Measurements from ENCODE around the gene VAPA. TPM values are rescaled to one million over a fixed set of nuclear protein-coding genes. Genes with fewer than 3 reads are reported as not detected.

The VAPA gene
- total RNA-seq, 1 donor from 2014 or later: 132 TPM

- H3K4me1 Mint-ChIP-seq (ENCODE audit: unreplicated experiment): peaks cover 8% of the 10 kb centered on the region
- H3K9me3 Mint-ChIP-seq: no peaks in the 10 kb centered on the region
- H3K36me3 Mint-ChIP-seq: no peaks in the 10 kb centered on the region
- no peak for DNase-seq (ENCODE audit: extremely low spot score, unreplicated experiment)
- H3K27me3 Mint-ChIP-seq: no peaks in the 10 kb centered on the region
- H3K4me3 Mint-ChIP-seq: no peak overlapping the region
- H3K27ac Mint-ChIP-seq: no peak overlapping the region
- TF ChIP-seq, protein P1, sequence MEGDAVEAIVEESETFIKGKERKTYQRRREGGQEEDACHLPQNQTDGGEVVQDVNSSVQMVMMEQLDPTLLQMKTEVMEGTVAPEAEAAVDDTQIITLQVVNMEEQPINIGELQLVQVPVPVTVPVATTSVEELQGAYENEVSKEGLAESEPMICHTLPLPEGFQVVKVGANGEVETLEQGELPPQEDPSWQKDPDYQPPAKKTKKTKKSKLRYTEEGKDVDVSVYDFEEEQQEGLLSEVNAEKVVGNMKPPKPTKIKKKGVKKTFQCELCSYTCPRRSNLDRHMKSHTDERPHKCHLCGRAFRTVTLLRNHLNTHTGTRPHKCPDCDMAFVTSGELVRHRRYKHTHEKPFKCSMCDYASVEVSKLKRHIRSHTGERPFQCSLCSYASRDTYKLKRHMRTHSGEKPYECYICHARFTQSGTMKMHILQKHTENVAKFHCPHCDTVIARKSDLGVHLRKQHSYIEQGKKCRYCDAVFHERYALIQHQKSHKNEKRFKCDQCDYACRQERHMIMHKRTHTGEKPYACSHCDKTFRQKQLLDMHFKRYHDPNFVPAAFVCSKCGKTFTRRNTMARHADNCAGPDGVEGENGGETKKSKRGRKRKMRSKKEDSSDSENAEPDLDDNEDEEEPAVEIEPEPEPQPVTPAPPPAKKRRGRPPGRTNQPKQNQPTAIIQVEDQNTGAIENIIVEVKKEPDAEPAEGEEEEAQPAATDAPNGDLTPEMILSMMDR (conservative IDR thresholded peaks at IDR 0.05): no peak
Observed at GRCh38 chr18:9878783-9879242, 35.0 kb upstream of the VAPA start.

DNA sequence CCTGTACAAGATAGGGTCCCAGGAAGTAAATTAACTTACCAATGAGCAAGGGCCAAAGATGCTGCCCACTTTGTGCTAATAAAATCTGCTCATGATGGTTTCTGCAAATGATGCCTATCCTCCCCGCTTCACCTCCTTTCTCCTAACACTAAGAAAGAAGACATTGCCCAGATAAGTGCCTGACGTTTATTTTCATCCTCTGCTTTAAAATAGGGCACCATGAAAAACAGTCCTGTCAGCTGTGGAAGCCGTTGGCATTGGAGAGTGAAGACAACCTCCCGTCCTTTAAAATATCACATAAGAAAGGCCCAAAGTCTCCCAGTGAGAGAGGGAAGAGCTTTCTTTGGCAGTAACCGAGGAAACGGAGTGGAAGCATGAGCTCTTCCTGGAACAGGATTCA is 29.7 kb upstream of the VAPA start:
- TF ChIP-seq, protein P1 (conservative IDR thresholded peaks at IDR 0.05): no peak
- H3K4me3 Mint-ChIP-seq: no peak overlapping the region
- H3K27ac Mint-ChIP-seq: no peak overlapping the region
- no peak for DNase-seq (ENCODE audit: extremely low spot score, unreplicated experiment)
- H3K9me3 Mint-ChIP-seq: peaks cover 9% of the 10 kb centered on the region
- no peaks in the 10 kb centered on the region for H3K4me1 Mint-ChIP-seq (ENCODE audit: unreplicated experiment)
- H3K27me3 Mint-ChIP-seq: peaks cover 7% of the 10 kb centered on the region
- no peaks in the 10 kb centered on the region for H3K36me3 Mint-ChIP-seq

GRCh38 chr18:9884532-9885140 is 29.2 kb upstream of the VAPA start:
- Mint-ChIP-seq H3K4me3 (no peak overlapping the region), H3K9me3 (peaks cover 9% of the 10 kb centered on the region), H3K27ac (no peak overlapping the region)

DNA sequence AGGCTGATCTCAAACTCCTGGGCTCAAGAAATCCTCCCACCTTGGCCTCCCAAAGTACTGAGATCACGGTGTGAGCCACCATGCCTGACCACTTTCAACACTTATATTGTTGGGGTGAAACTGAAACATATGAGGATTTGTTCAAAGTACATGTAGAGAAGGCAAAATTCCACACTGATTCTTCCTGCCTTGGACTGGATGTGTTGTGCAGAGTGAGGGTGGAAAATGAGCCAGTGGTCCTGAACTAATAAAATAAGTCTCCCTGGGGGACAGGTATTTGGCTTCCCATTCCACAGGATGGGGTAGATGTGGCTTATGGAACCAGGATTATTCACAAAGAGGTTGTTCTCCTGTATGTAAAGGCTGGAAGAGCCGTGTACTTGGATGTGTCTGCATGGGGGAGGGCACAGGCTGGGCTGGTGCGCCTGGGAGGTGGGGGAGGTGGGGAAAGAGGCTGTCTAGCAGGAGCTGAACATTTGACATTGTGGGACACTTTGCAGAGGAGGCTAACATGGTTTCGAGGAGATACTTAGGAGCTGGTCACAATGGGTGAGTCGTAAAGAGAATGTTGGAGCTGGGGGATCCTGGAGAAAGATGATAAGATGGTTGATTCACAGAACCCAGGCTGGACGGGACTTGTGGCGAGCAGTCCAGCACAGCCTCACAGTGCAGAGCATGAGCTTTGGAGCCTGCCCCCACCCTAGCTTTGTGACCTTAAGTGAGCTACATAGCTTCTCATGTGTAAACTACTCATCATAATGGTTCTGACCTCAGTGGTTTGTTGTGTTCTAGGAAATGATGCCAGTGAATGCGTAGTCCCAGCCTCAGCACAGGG is 28.4 kb upstream of the VAPA start, which contains the start of gene TXNDC2:
TSS of gene TXNDC2 (plus strand) at position 804 of the 835 bp plus-strand sequence. CDS start 708 bp downstream, outside the sequence.
- H3K4me3 Mint-ChIP-seq: no peak within 1 kb of the TSS
- peaks cover 7% of the 10 kb centered on the region for H3K27me3 Mint-ChIP-seq
- no peaks in the 10 kb centered on the region for H3K36me3 Mint-ChIP-seq
- TF ChIP-seq, protein P1 (conservative IDR thresholded peaks at IDR 0.05): no peak
- DNase-seq (ENCODE audit: extremely low spot score, unreplicated experiment): no peak
- no peak within 1 kb of the TSS for H3K27ac Mint-ChIP-seq
- H3K9me3 Mint-ChIP-seq: peaks cover 9% of the 10 kb centered on the region
- H3K4me1 Mint-ChIP-seq (ENCODE audit: unreplicated experiment): no peaks in the 10 kb centered on the region

More at GRCh38 chr18:9884532-9885140, 29.2 kb upstream of the VAPA start:
- H3K36me3 Mint-ChIP-seq: no peaks in the 10 kb centered on the region
- H3K27me3 Mint-ChIP-seq: peaks cover 7% of the 10 kb centered on the region
- TF ChIP-seq, protein P1 (conservative IDR thresholded peaks at IDR 0.05): no peak
- no peaks in the 10 kb centered on the region for H3K4me1 Mint-ChIP-seq (ENCODE audit: unreplicated experiment)
- DNase-seq (ENCODE audit: extremely low spot score, unreplicated experiment): no peak

GRCh38 chr18:9886005-9886348 is 27.8 kb upstream of the VAPA start:
- no peaks in the 10 kb centered on the region for H3K4me1 Mint-ChIP-seq (ENCODE audit: unreplicated experiment)
- peaks cover 9% of the 10 kb centered on the region for H3K9me3 Mint-ChIP-seq
- peaks cover 7% of the 10 kb centered on the region for H3K27me3 Mint-ChIP-seq
- no peak overlapping the region for H3K4me3 Mint-ChIP-seq
- no peak for DNase-seq (ENCODE audit: extremely low spot score, unreplicated experiment)
- H3K36me3 Mint-ChIP-seq: no peaks in the 10 kb centered on the region
- no peak overlapping the region for H3K27ac Mint-ChIP-seq
- TF ChIP-seq, protein P1 (conservative IDR thresholded peaks at IDR 0.05): no peak
